HG03575 (cell line): Measurements from ENCODE around the gene IGSF6.
"Not testable (repeated sequence)": the region's sequence is repeated elsewhere in the genome, so short reads cannot be mapped to it uniquely, and the experiment has no call there.

Source experiments
- ATAC-seq: cut with Tn5 transposase; IDR thresholded peaks from one replicate; pipeline ENCODE4 v1.9.1; 2021; ENCODE audit not compliant: unreplicated experiment, insufficient number of reproducible peaks, low FRiP score; ENCODE audit errors: extremely low read depth

IGSF6 gene

DNA sequence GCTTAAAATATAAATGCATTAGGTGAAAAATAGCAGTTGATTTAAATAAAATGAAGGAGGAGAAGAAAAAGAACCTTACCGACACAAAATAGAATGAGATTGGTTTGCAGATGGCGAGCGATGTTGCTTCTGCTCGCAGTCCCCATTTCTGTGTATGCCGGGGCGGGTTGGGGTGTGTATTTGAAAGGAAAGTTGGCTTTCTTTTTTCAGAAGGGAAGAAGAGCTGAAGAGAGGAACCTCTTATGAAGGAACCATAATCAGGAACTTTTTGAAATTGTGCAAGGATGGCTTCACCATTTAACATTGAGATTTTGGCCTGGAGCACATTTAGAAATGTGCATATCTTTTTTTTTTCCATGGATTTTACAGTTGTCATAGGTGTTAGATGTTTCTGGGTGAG lies at the start of gene IGSF6:
Gene IGSF6, minus strand, starts transcription at position 156 of the 400 bp plus-strand sequence. Its CDS starts 10 bp downstream, at position 146.
- no peak for ATAC-seq

DNA sequence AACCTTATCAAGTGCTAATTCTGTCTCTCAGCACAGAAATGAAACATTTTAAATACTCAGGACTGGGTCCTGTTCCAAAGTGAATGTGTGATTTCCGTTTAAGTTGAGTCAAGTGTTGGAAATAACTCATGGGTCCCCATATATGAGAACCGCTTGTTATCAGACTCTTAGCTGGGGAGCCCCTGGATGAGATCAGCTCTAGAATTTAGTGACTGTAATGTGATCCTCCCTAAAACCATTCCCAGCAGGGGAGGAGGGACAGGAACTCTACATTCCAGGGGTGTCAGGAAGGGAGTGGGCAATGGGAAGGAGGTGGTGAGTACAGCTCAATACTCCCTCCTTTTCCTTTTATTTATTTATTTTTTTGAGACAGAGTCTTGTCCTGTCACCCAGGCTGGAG lies 48.9 kb upstream of the IGSF6 start:
- no peak for ATAC-seq

GRCh38 chr16:21698169-21699032 lies 46.0 kb upstream of the IGSF6 start:
- ATAC-seq = no peak

- ATAC-seq = no peak
Measured at GRCh38 chr16:21697032-21697431, 44.6 kb upstream of the IGSF6 start.

- no peak for ATAC-seq
Measured at GRCh38 chr16:21694609-21695008, 42.2 kb upstream of the IGSF6 start.

GRCh38 chr16:21690967-21691366 lies 38.6 kb upstream of the IGSF6 start:
- ATAC-seq = not testable (repeated sequence)

DNA sequence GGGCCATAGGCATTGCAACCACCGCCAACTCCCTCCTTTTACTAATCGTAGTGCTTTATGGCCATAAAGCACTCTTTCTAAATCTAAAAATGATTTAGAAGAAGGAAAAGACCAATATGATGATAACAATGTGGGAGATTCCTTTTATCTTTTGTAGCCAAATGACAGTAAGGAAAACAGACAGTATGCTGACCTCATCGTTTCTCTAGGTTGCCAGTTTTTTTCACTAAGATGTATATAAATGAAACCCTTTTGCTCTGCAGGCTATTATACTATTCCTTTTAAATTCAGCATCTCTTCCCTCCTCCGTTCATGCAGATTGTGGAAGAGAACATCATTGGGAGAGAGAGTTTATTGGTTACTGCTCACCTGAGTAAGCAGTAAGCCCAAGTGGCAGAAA lies 36.7 kb upstream of the IGSF6 start:
- ATAC-seq = no peak

- no peak for ATAC-seq
Measured at GRCh38 chr16:21685034-21685455, 32.6 kb upstream of the IGSF6 start.

DNA sequence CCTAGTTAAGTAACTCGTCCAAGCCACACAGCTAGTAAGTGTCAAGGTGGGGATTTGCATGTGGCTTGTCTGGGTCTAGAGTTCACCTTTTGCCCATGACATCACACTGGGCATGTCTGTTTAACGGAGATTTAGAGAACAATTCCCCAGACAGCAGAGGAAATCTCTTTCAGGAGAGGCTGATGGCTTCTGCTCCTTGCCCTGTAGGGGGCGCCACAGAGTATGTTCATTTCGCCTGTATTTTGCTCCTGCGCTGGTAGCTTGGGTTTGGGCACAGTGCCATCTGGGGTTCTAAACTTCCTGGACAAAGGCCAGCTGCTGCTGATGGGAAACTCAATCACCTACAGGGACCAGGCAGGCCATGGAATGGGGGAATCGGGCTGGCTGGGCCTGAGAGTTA lies 31.8 kb upstream of the IGSF6 start:
- no peak for ATAC-seq

- no peak for ATAC-seq
Measured at GRCh38 chr16:21683184-21683583, 30.8 kb upstream of the IGSF6 start.

GRCh38 chr16:21680714-21681113 lies 28.3 kb upstream of the IGSF6 start:
- not testable (repeated sequence) for ATAC-seq

- not testable (repeated sequence) for ATAC-seq
Measured at GRCh38 chr16:21674456-21674855, 22.0 kb upstream of the IGSF6 start.

- no peak for ATAC-seq
Measured at GRCh38 chr16:21673469-21673868, 21.1 kb upstream of the IGSF6 start.

- no peak for ATAC-seq
Measured at GRCh38 chr16:21667575-21667974, 15.2 kb upstream of the IGSF6 start.

GRCh38 chr16:21666772-21667171 lies 14.4 kb upstream of the IGSF6 start:
- ATAC-seq = no peak

- ATAC-seq = no peak
Measured at GRCh38 chr16:21664801-21665492, 12.5 kb upstream of the IGSF6 start.

- no peak for ATAC-seq
Measured at GRCh38 chr16:21663889-21664647, 11.7 kb upstream of the IGSF6 start, which contains the start of gene OTOA. Gene OTOA (plus strand): TSS chr16:21663968. CDS start chr16:21678515, 14,547 bp downstream.

DNA sequence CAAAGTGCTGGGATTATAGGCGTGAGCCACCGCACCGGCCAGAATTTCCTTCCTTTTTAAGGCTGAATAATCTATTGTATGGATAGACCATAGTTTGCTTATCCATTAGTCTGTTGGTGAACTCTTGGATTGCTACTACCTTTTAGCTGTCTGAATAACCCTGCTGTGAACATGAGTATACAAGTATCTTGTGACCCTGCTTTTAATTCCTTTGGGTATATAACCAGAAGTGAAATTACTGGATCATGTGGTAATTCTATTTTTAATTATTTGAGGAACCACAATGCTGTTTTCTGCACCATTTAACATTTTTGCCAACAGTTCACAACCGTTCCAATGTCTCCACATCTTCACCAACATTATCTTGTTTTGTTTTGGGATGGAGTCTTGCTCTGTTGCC lies 6.7 kb upstream of the IGSF6 start:
- ATAC-seq = no peak
